SK-N-SH (cell line): ENCODE data around the gene KCNJ3. TPM values are rescaled to one million over a fixed set of nuclear protein-coding genes. Genes with fewer than 3 reads are reported as not detected.

Experiments used
- CTCF ChIA-PET: fragments of 300-600, 350-600 bp; formaldehyde crosslinking; extraction: SDS; loops from one replicate; lab custom pipeline; 2021; lab: Yijun Ruan, JAX
- POLR2A ChIA-PET: fragments of 350-600 bp; sonication (Branson Sonifier 250); formaldehyde crosslinking; extraction: SDS; loops from one replicate; lab custom pipeline; 2020; ENCODE audit warnings: antibody characterized with exemption, inconsistent platforms; lab: Yijun Ruan, JAX
- DNase-seq: peaks from one replicate; pipeline ENCODE4 v3.0.0; 2012
- H2AFZ ChIP-seq: fragments of 200-600 bp; sonication (generic); 2 replicates; pipeline ENCODE4 v1.8.1; 2016; ENCODE audit warnings: antibody characterized with exemption, mild to moderate bottlenecking, low read depth
- H3F3A ChIP-seq: fragments of 200-600 bp; sonication (generic); replicated peaks from 2 replicates; pipeline ENCODE3; 2016; ENCODE audit warnings: antibody characterized with exemption, mild to moderate bottlenecking; ENCODE audit not compliant: insufficient read depth
- H3K27ac ChIP-seq, 2 experiments: fragments of 200-500 bp in 1 of 2; fragments of 200-600 bp in 1 of 2; sonication (Bioruptor generic) in 1 of 2; sonication (generic), shearing (Covaris generic) in 1 of 2; 2 replicates each; pipeline versions ENCODE4 v1.5.1 to v1.6.1; 2014 to 2016; ENCODE audit warnings: low read depth in 2 of 2, inconsistent platforms in 1 of 2, low read length in 1 of 2, mild to moderate bottlenecking in 1 of 2, mixed read lengths in 1 of 2
- H3K27me3 ChIP-seq: fragments of 200-600 bp; sonication (generic), shearing (Covaris generic); 2 replicates; pipeline ENCODE4 v1.6.1; 2016; ENCODE audit warnings: mixed run types; ENCODE audit not compliant: insufficient read depth
- H3K36me3 ChIP-seq, 2 experiments: fragments of 200-500 bp in 1 of 2; fragments of 200-600 bp in 1 of 2; sonication (Bioruptor generic) in 1 of 2; sonication (generic) in 1 of 2; replicated peaks in 1 of 2; 2 replicates each; pipeline versions ENCODE3 to v1.5.1; 2014 to 2016; ENCODE audit warnings: low read length in 1 of 2, mild to moderate bottlenecking in 1 of 2; ENCODE audit not compliant: insufficient read depth in 2 of 2, control insufficient read depth in 1 of 2
- H3K4me1 ChIP-seq, 2 experiments: fragments of 200-500 bp in 1 of 2; fragments of 200-600 bp in 1 of 2; sonication (Bioruptor generic) in 1 of 2; sonication (generic), shearing (Covaris generic) in 1 of 2; 2 replicates each; pipeline versions ENCODE4 v1.5.1 to v1.6.1; 2014 to 2016; ENCODE audit warnings: low read depth in 1 of 2, low read length in 1 of 2, mixed run types in 1 of 2; ENCODE audit not compliant: insufficient read depth in 2 of 2, control insufficient read depth in 1 of 2
- H3K4me2 ChIP-seq: fragments of 200-600 bp; sonication (generic), shearing (Covaris generic); 2 replicates; pipeline ENCODE4 v1.6.1; 2017; ENCODE audit warnings: mixed run types
- H3K4me3 ChIP-seq, 2 experiments: fragments of 200-500 bp in 1 of 2; fragments of 200-600 bp in 1 of 2; sonication (Bioruptor generic) in 1 of 2; sonication (generic), shearing (Covaris generic) in 1 of 2; 2 replicates each; pipeline versions ENCODE4 v1.5.1 to v1.8.1; 2014 to 2016; ENCODE audit warnings: low read depth in 2 of 2, inconsistent platforms in 1 of 2, low read length in 1 of 2, mild to moderate bottlenecking in 1 of 2, mixed read lengths in 1 of 2, moderate library complexity in 1 of 2
- H3K79me2 ChIP-seq: fragments of 200-600 bp; sonication (generic); 2 replicates; pipeline ENCODE4 v1.8.1; 2017; ENCODE audit warnings: mild to moderate bottlenecking; ENCODE audit not compliant: insufficient read depth
- H3K9ac ChIP-seq: fragments of 200-600 bp; sonication (generic); 2 replicates; pipeline ENCODE4 v1.6.1; 2017; ENCODE audit warnings: mixed run types
- H3K9me2 ChIP-seq: fragments of 200-600 bp; sonication (generic); 2 replicates; pipeline ENCODE4 v1.6.1; 2017; ENCODE audit warnings: mixed run types
- H3K9me3 ChIP-seq: fragments of 200-600 bp; sonication (generic); 2 replicates; pipeline ENCODE4 v1.6.1; 2017; ENCODE audit warnings: mixed run types, mild to moderate bottlenecking, moderate library complexity
- H4K20me1 ChIP-seq: fragments of 200-600 bp; sonication (generic); 2 replicates; pipeline ENCODE4 v1.6.1; 2017; ENCODE audit warnings: mild to moderate bottlenecking, mixed run types; ENCODE audit not compliant: insufficient read depth
- JUND ChIP-seq: IDR thresholded peaks from 2 replicates; pipeline ENCODE4 v1.4.0; 2012
- NFIC ChIP-seq: IDR thresholded peaks from 2 replicates; pipeline ENCODE4 v1.4.0; 2012; ENCODE audit warnings: borderline replicate concordance
- POLR2AphosphoS5 ChIP-seq: IDR thresholded peaks from 2 replicates; pipeline ENCODE4 v1.6.1; 2012; ENCODE audit warnings: low read depth, low read length
- REST ChIP-seq: IDR thresholded peaks from 2 replicates; pipeline ENCODE4 v1.6.1; 2012; ENCODE audit warnings: mild to moderate bottlenecking, low read depth, low read length, moderate library complexity
- TAF1 ChIP-seq: IDR thresholded peaks from 2 replicates; pipeline ENCODE4 v1.6.1; 2012; ENCODE audit warnings: low read depth, mild to moderate bottlenecking, low read length, moderate library complexity, borderline replicate concordance
- ZBTB33 ChIP-seq: IDR thresholded peaks from 2 replicates; pipeline ENCODE4 v1.4.0; 2012; ENCODE audit warnings: low read depth, borderline replicate concordance
- WGBS: methylation state at CpG from one replicate; pipeline ENCODE4 v1.1.6; 2017; ENCODE audit warnings: low lambda C conversion rate; 5-methylcytosine and 5-hydroxymethylcytosine counted together
- polyA plus RNA-seq, 3 experiments: library from polyadenylated mRNA; depleted of rRNA; stranded (reverse); fragments of >200 nt; gene quantifications; 2 replicates each; pipeline ENCODE4 v1.2.3, GENCODE V29; 2012
- TF ChIP-seq, protein P1 (sequence below): fragments of 150-350 bp; IDR thresholded peaks from 2 replicates; pipeline ENCODE4 v1.6.1; 2016; ENCODE audit warnings: mild to moderate bottlenecking, low read depth, low read length

Gene KCNJ3
- polyA plus RNA-seq, 1 of the 3 experiments (the other 2 are of a cell fraction) = not detected

GRCh38 chr2:154670083-154670482 is 28.4 kb upstream of the KCNJ3 start:
- TF ChIP-seq ZBTB33 = no peak
- TF ChIP-seq, all 33 proteins: peak for 0
- no peak overlapping the region for H2AFZ ChIP-seq
- H3K9me2 ChIP-seq = no peaks in the 10 kb centered on the region
- H4K20me1 ChIP-seq = no peaks in the 10 kb centered on the region
- DNase-seq = no peak
- H3K9ac ChIP-seq = no peak overlapping the region
- ChIA-PET CTCF (no interaction called here), POLR2A (no interaction called here)
- WGBS = 17% methylated on average over 1 of the region's 1 CpG
- H3K36me3 ChIP-seq = no peaks in the 10 kb centered on the region
- no peaks in the 10 kb centered on the region for H3K9me3 ChIP-seq
- no peaks in the 10 kb centered on the region for H3K79me2 ChIP-seq
- no peak overlapping the region for H3K4me2 ChIP-seq
- no peaks in the 10 kb centered on the region; a peak in 1 of 4 replicates for H3K4me1 ChIP-seq
- H3F3A ChIP-seq = no peaks in the 10 kb centered on the region
- no peak overlapping the region for H3K27ac ChIP-seq
- H3K4me3 ChIP-seq = no peak overlapping the region
- no peaks in the 10 kb centered on the region for H3K27me3 ChIP-seq

DNA sequence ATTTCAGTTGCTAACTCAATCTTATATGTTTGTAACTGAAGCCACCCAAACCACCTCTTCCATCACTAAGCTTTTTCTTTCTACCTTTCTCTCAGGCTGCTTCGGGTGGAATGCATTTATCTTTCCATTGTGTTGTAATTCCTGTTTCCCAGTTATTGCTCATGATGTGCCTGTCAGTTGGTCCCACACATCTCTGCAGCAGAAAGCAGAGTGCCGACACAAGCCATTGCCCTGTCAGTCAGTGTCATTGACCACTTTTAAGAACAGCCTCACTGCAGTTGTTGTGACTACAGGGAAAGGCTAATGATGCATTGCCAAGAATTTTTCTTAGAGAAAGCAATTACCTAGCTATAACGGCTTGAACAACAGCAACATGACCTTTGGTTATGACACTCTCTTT is 24.8 kb upstream of the KCNJ3 start:
- TF ChIP-seq TAF1 (no peak), JUND (no peak), REST (no peak), POLR2AphosphoS5 (no peak), NFIC (no peak)
- TF ChIP-seq, protein P1, sequence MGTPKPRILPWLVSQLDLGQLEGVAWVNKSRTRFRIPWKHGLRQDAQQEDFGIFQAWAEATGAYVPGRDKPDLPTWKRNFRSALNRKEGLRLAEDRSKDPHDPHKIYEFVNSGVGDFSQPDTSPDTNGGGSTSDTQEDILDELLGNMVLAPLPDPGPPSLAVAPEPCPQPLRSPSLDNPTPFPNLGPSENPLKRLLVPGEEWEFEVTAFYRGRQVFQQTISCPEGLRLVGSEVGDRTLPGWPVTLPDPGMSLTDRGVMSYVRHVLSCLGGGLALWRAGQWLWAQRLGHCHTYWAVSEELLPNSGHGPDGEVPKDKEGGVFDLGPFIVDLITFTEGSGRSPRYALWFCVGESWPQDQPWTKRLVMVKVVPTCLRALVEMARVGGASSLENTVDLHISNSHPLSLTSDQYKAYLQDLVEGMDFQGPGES = no peak
- TF ChIP-seq, all 33 proteins: peak for 0
- no peak overlapping the region for H3K9ac ChIP-seq
- DNase-seq = no peak
- no peak overlapping the region for H3K4me2 ChIP-seq
- no peaks in the 10 kb centered on the region for H3K9me3 ChIP-seq
- ChIA-PET POLR2A (no interaction called here), CTCF (no interaction called here)
- no peaks in the 10 kb centered on the region for H3K79me2 ChIP-seq
- H3K4me3 ChIP-seq = no peak overlapping the region
- 23% methylated on average over 3 of the region's 3 CpGs for WGBS
- H2AFZ ChIP-seq = no peak overlapping the region
- no peaks in the 10 kb centered on the region for H4K20me1 ChIP-seq
- H3K9me2 ChIP-seq = no peaks in the 10 kb centered on the region
- H3K27me3 ChIP-seq = no peaks in the 10 kb centered on the region
- no peaks in the 10 kb centered on the region; a peak in 1 of 4 replicates for H3K4me1 ChIP-seq
- no peak overlapping the region for H3K27ac ChIP-seq
- H3F3A ChIP-seq = no peaks in the 10 kb centered on the region
- no peaks in the 10 kb centered on the region for H3K36me3 ChIP-seq
